NCI-H82 (cell line): ENCODE results near the gene SSR4.
A peak's percentile ranks its signal among the peaks of the same experiment; 100 is the strongest.

Source experiments
- DNase-seq: peaks from one replicate; lab custom pipeline; 2025; lab: John Stamatoyannopoulos, UW

Gene SSR4

DNA sequence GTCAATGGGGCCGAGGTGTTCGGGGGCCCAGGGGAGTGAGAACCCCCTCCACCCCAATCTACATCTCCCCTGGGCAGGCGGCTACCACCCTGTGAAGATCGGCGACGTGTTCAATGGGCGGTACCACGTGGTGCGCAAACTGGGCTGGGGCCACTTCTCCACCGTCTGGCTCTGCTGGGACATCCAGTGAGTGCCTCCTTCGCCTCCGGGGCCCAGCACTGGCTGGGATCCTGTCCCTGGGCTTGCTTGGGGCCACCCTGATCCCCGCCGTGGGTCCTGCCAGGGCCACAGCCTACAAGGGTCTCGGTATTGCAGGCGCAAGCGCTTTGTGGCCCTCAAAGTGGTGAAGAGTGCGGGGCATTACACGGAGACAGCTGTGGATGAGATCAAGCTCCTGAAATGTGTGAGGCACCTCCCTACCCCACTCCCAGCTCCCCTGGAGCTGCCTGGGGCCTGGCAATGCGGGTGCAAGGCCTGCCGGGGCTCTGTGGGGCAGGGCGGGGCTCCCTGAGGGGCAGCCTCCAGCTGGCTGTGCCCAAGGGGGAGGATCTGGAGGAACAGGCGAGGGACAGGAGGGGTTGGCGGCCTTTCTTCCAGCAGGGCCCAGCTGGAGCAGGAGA lies 12.9 kb upstream of the SSR4 start:
- peak; percentile 45 for DNase-seq

GRCh38 chrX:153782313-153782712 lies 12.2 kb upstream of the SSR4 start:
- no peak for DNase-seq

- no peak for DNase-seq
Observed at GRCh38 chrX:153782871-153783270, 11.6 kb upstream of the SSR4 start.

DNA sequence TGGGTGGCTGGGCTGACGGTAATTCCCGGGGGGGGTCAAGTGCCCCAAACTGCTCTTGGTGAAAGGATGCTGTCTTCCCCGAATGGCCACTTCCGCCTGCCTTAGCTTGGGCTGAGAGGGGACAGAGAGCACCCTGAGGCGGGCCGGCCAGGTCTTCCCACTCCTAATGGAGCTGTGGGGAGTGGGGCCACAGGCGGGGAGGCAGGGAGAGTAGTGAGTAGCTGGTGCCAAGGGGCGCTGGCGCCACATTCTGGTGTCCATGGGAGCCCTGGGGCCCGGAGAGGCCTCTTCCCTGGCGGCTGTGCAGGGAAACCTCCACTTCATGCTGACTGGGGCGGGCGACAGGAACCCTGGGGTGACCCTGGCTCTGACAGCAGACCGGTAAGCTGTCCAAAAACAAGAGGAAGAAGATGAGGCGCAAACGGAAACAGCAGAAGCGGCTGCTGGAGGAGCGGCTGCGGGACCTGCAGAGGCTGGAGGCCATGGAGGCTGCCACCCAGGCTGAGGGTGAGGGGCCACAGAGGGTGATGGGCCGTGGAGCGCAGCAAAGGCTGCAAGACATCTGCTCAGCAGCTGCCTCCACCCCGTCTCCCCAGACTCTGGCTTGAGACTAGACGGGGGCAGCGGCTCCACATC lies 11.0 kb upstream of the SSR4 start:
- DNase-seq = peak; percentile 20

DNA sequence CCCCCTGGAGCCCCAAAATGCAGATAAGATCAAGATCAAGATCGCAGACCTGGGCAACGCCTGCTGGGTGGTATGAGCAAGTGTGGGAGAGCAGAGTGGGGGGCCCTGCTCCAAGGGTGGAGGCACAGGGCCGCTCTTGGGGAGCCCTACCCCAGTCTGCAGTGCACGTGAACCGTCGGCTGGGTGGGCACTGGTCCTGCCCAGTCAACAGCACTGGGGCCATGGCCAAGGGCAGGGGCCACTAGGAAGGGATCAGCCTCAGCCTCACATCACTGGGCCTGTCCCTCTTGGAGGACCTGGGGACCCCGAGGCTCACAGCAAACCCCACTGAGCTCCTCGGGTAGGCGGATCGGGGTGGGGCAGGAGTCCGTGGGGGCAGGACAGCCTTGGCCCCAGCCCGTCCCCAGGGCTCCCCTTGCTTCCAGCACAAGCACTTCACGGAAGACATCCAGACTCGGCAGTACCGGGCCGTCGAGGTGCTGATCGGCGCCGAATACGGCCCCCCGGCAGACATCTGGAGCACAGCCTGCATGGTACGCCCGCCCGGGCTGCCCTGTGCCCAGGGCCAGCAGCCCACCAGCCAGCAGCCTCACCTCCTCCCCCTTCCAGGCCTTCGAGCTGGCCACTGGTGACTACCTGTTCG lies 10.0 kb upstream of the SSR4 start:
- no peak for DNase-seq

DNA sequence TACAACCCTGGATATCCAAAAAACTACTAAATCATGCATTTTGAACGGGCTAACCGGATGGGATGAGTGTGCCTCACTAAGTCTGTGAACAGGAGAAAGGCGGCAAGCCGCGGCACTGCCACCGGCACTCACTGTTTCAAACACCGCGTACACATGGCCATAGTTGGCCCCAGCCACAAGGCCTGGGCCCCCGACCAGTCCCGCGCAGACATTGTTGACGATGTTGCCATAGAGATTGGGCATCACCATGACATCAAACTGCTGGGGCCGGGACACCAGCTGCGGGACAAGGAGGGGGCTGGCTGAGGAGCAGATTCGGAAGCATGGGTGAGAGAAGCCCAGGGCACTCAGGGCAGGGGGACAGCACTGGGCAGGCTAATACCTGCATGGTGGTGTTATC lies 7.8 kb upstream of the SSR4 start:
- DNase-seq = no peak

DNA sequence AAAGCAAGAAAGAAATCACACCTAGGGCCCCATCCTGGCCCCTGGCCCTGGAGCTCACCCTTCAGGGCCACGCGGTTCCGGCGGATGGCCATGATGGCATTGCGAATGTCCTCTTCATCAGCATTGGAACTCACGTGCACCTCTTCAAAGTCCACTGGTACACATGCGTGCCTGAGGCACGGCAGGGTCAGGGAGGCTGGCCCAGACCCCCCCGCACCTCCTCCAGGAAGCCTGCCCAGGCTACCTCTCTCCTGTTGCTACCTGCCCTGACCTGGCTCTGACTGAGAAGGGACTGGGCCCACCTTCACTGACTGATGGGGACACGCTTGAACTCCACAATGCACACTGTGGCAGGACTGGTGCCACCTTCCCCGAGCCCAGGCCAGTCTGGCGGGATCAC lies 4.8 kb upstream of the SSR4 start:
- no peak for DNase-seq

GRCh38 chrX:153791104-153791852 lies 3.2 kb upstream of the SSR4 start:
- no peak for DNase-seq

DNA sequence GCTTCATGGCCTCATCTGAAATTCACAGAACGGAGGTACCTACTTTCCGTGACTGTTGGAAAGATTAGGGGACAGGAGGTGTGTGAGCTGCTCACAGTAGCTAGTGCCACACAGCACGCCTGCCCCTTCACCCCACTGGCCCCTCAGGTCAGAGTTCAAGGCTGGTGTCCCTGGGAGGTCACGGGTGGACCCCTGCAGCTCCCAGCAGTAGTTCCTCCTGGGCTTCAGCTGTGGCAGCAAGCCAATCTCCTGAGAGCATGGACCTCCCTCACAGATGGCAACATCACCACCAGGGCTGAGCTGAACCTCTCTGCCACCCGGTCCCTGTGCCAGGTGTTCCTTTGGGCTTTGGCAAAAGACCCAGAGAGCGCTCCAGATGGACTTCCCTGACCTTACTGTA lies 2.1 kb upstream of the SSR4 start:
- no peak for DNase-seq

GRCh38 chrX:153793291-153793690 lies 1.2 kb upstream of the SSR4 start:
- DNase-seq = no peak

GRCh38 chrX:153794897-153795816 lies 689 bp downstream of the SSR4 start:
- no peak for DNase-seq

DNA sequence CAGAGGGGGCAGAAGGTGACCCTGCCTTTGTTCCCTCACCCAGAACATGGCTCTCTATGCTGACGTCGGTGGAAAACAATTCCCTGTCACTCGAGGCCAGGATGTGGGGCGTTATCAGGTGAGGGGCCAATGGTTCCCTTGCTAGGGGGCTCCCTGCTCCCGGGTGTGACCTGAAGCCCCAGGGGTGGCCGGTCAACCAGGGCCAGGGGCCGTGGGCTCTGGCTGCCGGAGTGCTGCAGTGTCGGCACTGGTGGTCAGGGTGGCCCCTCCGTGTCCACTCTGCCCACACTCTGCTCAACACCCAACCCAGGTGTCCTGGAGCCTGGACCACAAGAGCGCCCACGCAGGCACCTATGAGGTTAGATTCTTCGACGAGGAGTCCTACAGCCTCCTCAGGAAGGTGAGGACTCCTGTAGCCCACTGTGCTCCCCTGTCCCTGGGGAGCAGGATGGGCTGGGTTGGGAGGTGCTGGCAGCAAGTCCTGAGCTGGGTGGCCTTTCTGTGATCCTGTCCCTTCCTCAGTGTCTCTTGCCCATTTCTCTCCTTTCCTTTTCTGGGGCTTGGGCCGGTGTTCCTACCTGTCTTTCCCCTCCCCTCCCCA lies 3.0 kb downstream of the SSR4 start:
- no peak for DNase-seq

- DNase-seq = no peak
Observed at GRCh38 chrX:153799326-153799725, 4.9 kb downstream of the SSR4 start.

GRCh38 chrX:153800177-153800722 lies 5.8 kb downstream of the SSR4 start:
- no peak for DNase-seq

GRCh38 chrX:153800746-153801145 lies 6.3 kb downstream of the SSR4 start:
- no peak for DNase-seq

GRCh38 chrX:153801669-153802068 lies 7.2 kb downstream of the SSR4 start:
- no peak for DNase-seq

- no peak for DNase-seq
Observed at GRCh38 chrX:153802513-153803045, 8.1 kb downstream of the SSR4 start.

DNA sequence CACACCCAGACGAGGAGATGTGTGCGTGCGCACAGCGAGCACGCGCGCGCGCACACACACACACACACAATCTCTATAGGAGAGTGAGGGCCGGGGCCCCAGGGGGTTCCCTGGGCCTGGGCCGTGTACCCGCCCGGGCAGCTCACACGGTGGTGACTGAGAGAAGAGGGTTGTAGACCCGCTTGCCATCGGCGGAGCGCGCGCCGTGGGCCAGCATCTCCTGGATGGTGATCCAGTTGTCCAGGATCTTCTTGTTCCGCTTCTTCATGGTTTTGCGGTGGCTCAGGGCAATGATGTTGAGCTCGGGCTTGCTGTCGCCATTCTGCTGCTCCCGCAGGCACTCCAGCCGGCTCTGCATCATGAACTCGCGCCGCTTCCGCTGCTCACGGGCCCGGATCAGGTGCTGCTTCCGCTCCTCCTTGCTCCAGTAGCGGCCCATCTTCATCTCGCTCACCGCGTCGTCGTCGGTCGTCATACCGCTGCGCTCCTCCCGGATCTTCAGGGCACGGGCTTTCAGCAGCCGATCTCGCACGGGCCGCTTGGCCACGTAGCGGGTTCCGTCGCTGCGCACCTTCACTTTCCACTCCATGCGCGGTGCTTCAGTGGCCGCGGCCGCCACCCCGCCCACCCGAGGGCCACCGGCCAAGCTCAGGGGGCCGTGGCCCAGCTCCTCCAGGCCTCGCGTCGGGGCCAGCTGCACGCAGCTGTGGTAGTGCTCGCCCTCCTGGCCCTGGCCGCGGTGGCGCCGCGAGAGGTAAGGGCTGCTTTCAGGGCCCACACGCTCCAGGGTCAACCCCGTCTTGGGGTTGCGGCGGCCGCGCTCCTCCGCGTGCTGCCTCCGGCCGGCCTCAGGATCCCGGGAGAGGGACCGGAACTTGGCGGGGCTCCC lies 9.0 kb downstream of the SSR4 start:
- no peak for DNase-seq

DNA sequence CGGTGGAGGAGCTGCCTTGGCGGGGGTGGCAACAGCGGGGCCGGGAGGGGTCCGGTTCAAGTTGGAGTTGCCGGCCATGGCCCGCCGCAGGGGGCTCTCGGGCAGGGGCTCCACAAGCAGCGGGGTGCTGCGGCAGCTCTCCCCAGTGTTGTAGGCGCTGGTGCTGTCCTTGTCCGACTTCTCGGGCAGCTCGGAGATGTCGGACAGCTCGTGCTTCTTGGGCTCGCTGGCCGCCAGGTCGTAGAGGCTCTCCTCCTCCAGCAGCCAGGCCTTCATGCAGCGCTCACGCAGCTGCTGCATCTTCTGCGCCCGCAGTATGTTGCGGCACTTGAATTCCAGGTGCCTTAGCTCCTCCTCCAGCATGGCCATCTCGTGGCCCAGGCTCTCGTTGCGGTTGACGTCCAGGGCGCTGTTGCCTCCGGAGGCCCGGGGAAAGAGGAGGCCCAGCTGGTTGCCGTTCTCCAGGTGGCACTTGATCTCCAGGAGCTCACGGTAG lies 9.7 kb downstream of the SSR4 start:
- no peak for DNase-seq

GRCh38 chrX:153804621-153805020 lies 10.2 kb downstream of the SSR4 start:
- no peak for DNase-seq
